Measurements from ENCODE around the gene DUSP28.
"Not testable (repeated sequence)": the region's sequence is repeated elsewhere in the genome, so short reads cannot be mapped to it uniquely, and the experiment has no call there.

The DUSP28 gene

GRCh38 chr2:240560480-240561324 is 545 bp downstream of the DUSP28 start:
- DNase-seq (ENCODE audit: low read depth, low spot score), result no peak

GRCh38 chr2:240561325-240561971 is 1.3 kb downstream of the DUSP28 start:
- DNase-seq (ENCODE audit: low read depth, low spot score), result no peak

- not testable (repeated sequence) for DNase-seq (ENCODE audit: low read depth, low spot score)
Measured at GRCh38 chr2:240563231-240563630, 3.1 kb downstream of the DUSP28 start.

- no peak for DNase-seq (ENCODE audit: low read depth, low spot score)
Measured at GRCh38 chr2:240563951-240564560, 3.9 kb downstream of the DUSP28 start.

- DNase-seq (ENCODE audit: low read depth, low spot score), result no peak
Measured at GRCh38 chr2:240564561-240565332, 4.6 kb downstream of the DUSP28 start.

- no peak for DNase-seq (ENCODE audit: low read depth, low spot score)
Measured at GRCh38 chr2:240565333-240566202, 5.4 kb downstream of the DUSP28 start.

- no peak for DNase-seq (ENCODE audit: low read depth, low spot score)
Measured at GRCh38 chr2:240566203-240567136, 6.3 kb downstream of the DUSP28 start.

- DNase-seq (ENCODE audit: low read depth, low spot score), result no peak
Measured at GRCh38 chr2:240567137-240567871, 7.1 kb downstream of the DUSP28 start.

- DNase-seq (ENCODE audit: low read depth, low spot score), result no peak
Measured at GRCh38 chr2:240567872-240568677, 7.9 kb downstream of the DUSP28 start, which contains the start of gene RNPEPL1. TSS of gene RNPEPL1 (plus strand) at chr2:240568484. CDS start at chr2:240568587, 103 bp downstream.

GRCh38 chr2:240568678-240569522 is 8.7 kb downstream of the DUSP28 start:
- DNase-seq (ENCODE audit: low read depth, low spot score), result no peak

- DNase-seq (ENCODE audit: low read depth, low spot score), result no peak
Measured at GRCh38 chr2:240569523-240569997, 9.4 kb downstream of the DUSP28 start.

- no peak for DNase-seq (ENCODE audit: low read depth, low spot score)
Measured at GRCh38 chr2:240569998-240570530, 9.9 kb downstream of the DUSP28 start.

GRCh38 chr2:240570531-240571313 is 10.6 kb downstream of the DUSP28 start:
- no peak for DNase-seq (ENCODE audit: low read depth, low spot score)

- no peak for DNase-seq (ENCODE audit: low read depth, low spot score)
Measured at GRCh38 chr2:240571314-240571973, 11.3 kb downstream of the DUSP28 start.
